H9 (cell line): ENCODE results near the gene HS2ST1. TPM values are rescaled to one million over a fixed set of nuclear protein-coding genes. Genes with fewer than 3 reads are reported as not detected.

Source experiments
- DNase-seq: peaks from one replicate; pipeline ENCODE4 v3.0.0-alpha.2; 2017
- H2AFZ ChIP-seq: one replicate; pipeline ENCODE4 v1.6.1; 2013; ENCODE audit warnings: mild to moderate bottlenecking, low read length, control low read depth, moderate library complexity
- H2AK5ac ChIP-seq: 2 replicates; pipeline ENCODE4 v1.6.1; 2013; ENCODE audit warnings: low read length, control low read depth, mixed read lengths; ENCODE audit not compliant: insufficient read length
- H2BK120ac ChIP-seq: one replicate; pipeline ENCODE4 v1.6.1; 2013; ENCODE audit warnings: low read depth, mild to moderate bottlenecking, low read length, control low read depth, inconsistent platforms; ENCODE audit not compliant: poor library complexity, severe bottlenecking
- H2BK12ac ChIP-seq: 2 replicates; pipeline ENCODE4 v1.6.1; 2013; ENCODE audit warnings: low read length, control low read depth, mixed read lengths, low read depth; ENCODE audit not compliant: insufficient read length
- H2BK15ac ChIP-seq: 2 replicates; pipeline ENCODE4 v1.6.1; 2013; ENCODE audit warnings: low read depth, low read length, control low read depth
- H2BK20ac ChIP-seq: one replicate; pipeline ENCODE4 v1.6.1; 2013; ENCODE audit warnings: low read depth, mild to moderate bottlenecking, low read length, control low read depth, inconsistent platforms; ENCODE audit not compliant: poor library complexity, severe bottlenecking
- H2BK5ac ChIP-seq: 2 replicates; pipeline ENCODE4 v1.6.1; 2013; ENCODE audit warnings: low read length, control low read depth, mixed read lengths; ENCODE audit not compliant: insufficient read length
- H3K14ac ChIP-seq: 2 replicates; pipeline ENCODE4 v1.6.1; 2013; ENCODE audit warnings: low read length, control low read depth; ENCODE audit not compliant: insufficient read depth
- H3K18ac ChIP-seq: 2 replicates; pipeline ENCODE4 v1.6.1; 2013; ENCODE audit warnings: low read depth, mild to moderate bottlenecking, mixed read lengths, low read length, control low read depth; ENCODE audit not compliant: insufficient read length
- H3K23ac ChIP-seq: 2 replicates; pipeline ENCODE4 v1.6.1; 2013; ENCODE audit warnings: low read length, control low read depth, mixed read lengths, low read depth; ENCODE audit not compliant: insufficient read length
- H3K23me2 ChIP-seq: 2 replicates; pipeline ENCODE4 v1.6.1; 2013; ENCODE audit warnings: low read depth, mild to moderate bottlenecking, mixed read lengths, low read length, control low read depth; ENCODE audit not compliant: insufficient read length, poor library complexity, severe bottlenecking
- H3K27ac ChIP-seq: 2 replicates; pipeline ENCODE4 v1.5.1; 2013; ENCODE audit warnings: low read length, control low read depth, mixed read lengths, low read depth; ENCODE audit not compliant: insufficient read length
- H3K27me3 ChIP-seq: 2 replicates; pipeline ENCODE4 v1.6.1; 2013; ENCODE audit warnings: low read length, control low read depth, inconsistent platforms; ENCODE audit not compliant: insufficient read depth
- H3K4ac ChIP-seq: 2 replicates; pipeline ENCODE4 v1.6.1; 2013; ENCODE audit warnings: low read depth, mild to moderate bottlenecking, control low read depth, inconsistent platforms, low read length, moderate library complexity
- H3K4me1 ChIP-seq: 2 replicates; pipeline ENCODE4 v1.6.1; 2013; ENCODE audit warnings: low read length, control low read depth, inconsistent platforms; ENCODE audit not compliant: insufficient read depth
- H3K4me2 ChIP-seq: 2 replicates; pipeline ENCODE4 v1.6.1; 2013; ENCODE audit warnings: low read length, control low read depth, mixed read lengths; ENCODE audit not compliant: insufficient read length, insufficient read depth
- H3K56ac ChIP-seq: 2 replicates; pipeline ENCODE4 v1.6.1; 2013; ENCODE audit warnings: low read depth, mild to moderate bottlenecking, mixed read lengths, low read length, control low read depth; ENCODE audit not compliant: insufficient read length
- H3K79me1 ChIP-seq: 2 replicates; pipeline ENCODE4 v1.6.1; 2013; ENCODE audit warnings: low read depth, mild to moderate bottlenecking, moderate library complexity, low read length, control low read depth, inconsistent platforms; ENCODE audit not compliant: insufficient read depth, poor library complexity, severe bottlenecking
- H3K79me2 ChIP-seq: 2 replicates; pipeline ENCODE4 v1.6.1; 2013; ENCODE audit warnings: low read length, control low read depth, inconsistent platforms; ENCODE audit not compliant: insufficient read depth
- H3K9ac ChIP-seq: 2 replicates; pipeline ENCODE4 v1.6.1; 2013; ENCODE audit warnings: low read length, control low read depth, mixed read lengths; ENCODE audit not compliant: insufficient read length; ENCODE audit errors: extremely low read depth
- H3K9me3 ChIP-seq: one replicate; pipeline ENCODE4 v1.6.1; 2013; ENCODE audit warnings: low read depth, low read length, inconsistent platforms; ENCODE audit not compliant: control insufficient read depth
- H3T11ph ChIP-seq: one replicate; pipeline ENCODE4 v1.6.1; 2013; ENCODE audit warnings: mild to moderate bottlenecking, low read length, control low read depth, inconsistent platforms
- H4K20me1 ChIP-seq: one replicate; pipeline ENCODE4 v1.6.1; 2013; ENCODE audit not compliant: control insufficient read depth, insufficient read length, insufficient read depth
- H4K5ac ChIP-seq: 2 replicates; pipeline ENCODE4 v1.6.1; 2013; ENCODE audit warnings: low read depth, mild to moderate bottlenecking, mixed read lengths, low read length, control low read depth; ENCODE audit not compliant: insufficient read length
- H4K8ac ChIP-seq: replicated peaks from 2 replicates; pipeline ENCODE4 v1.6.1; 2013; ENCODE audit warnings: low read length, control low read depth, mixed read lengths, low read depth; ENCODE audit not compliant: insufficient read length
- H4K91ac ChIP-seq: 2 replicates; pipeline ENCODE4 v1.6.1; 2013; ENCODE audit warnings: low read depth, mild to moderate bottlenecking, moderate library complexity, mixed read lengths, low read length, control low read depth; ENCODE audit not compliant: insufficient read length
- H3K27ac Mint-ChIP-seq, 3 experiments: 2 replicates in 2 of 3; 3 replicates in 1 of 3; pipeline ENCODE4 v1.8.0; 2020 to 2021; ENCODE audit warnings: mixed read lengths in 3 of 3, mild to moderate bottlenecking in 1 of 3, moderate library complexity in 1 of 3
- H3K27me3 Mint-ChIP-seq: 2 replicates; pipeline ENCODE4 v1.8.0; 2021; ENCODE audit warnings: low read depth, mild to moderate bottlenecking, moderate library complexity, mixed read lengths
- H3K36me3 Mint-ChIP-seq, 3 experiments: 2 replicates in 2 of 3; 3 replicates in 1 of 3; pipeline ENCODE4 v1.8.0; 2020 to 2021; ENCODE audit warnings: low read depth in 3 of 3, mixed read lengths in 3 of 3; ENCODE audit not compliant: insufficient read depth in 1 of 3
- H3K4me1 Mint-ChIP-seq, 2 experiments: 2 replicates each; pipeline ENCODE4 v1.8.0; 2020; ENCODE audit warnings: mixed read lengths in 2 of 2
- H3K4me3 Mint-ChIP-seq, 2 experiments: 2 replicates in 1 of 2; 3 replicates in 1 of 2; pipeline ENCODE4 v1.8.0; 2020 to 2021; ENCODE audit warnings: mild to moderate bottlenecking in 2 of 2, mixed read lengths in 2 of 2, moderate library complexity in 1 of 2
- H3K9me3 Mint-ChIP-seq, 2 experiments: 2 replicates in 1 of 2; 3 replicates in 1 of 2; pipeline ENCODE4 v1.8.0; 2020; ENCODE audit warnings: mild to moderate bottlenecking in 2 of 2, mixed read lengths in 2 of 2, moderate library complexity in 1 of 2
- WGBS: extraction: QIAGEN DNeasy Blood & Tissue Kit; methylation state at CpG from one replicate; pipeline ENCODE4 v1.1.7; 2013; ENCODE audit warnings: missing lambda C conversion rate, low lambda C conversion rate, mixed read lengths; ENCODE audit not compliant: insufficient read length; ENCODE audit errors: extremely low coverage; 5-methylcytosine and 5-hydroxymethylcytosine counted together
- total RNA-seq: library from RNA; stranded (reverse); gene quantifications from 2 replicates; pipeline ENCODE4 v1.2.1, GENCODE V29; 2021
- TF ChIP-seq, protein P1 (sequence below): fragments of 200-600 bp; sonication (generic); conservative IDR thresholded peaks from 3 replicates; pipeline ENCODE4 v1.8.0; 2021; ENCODE audit warnings: antibody characterized with exemption, mild to moderate bottlenecking

The HS2ST1 gene
- total RNA-seq, 1 experiment from 2014 or later, result 20.1 TPM

DNA sequence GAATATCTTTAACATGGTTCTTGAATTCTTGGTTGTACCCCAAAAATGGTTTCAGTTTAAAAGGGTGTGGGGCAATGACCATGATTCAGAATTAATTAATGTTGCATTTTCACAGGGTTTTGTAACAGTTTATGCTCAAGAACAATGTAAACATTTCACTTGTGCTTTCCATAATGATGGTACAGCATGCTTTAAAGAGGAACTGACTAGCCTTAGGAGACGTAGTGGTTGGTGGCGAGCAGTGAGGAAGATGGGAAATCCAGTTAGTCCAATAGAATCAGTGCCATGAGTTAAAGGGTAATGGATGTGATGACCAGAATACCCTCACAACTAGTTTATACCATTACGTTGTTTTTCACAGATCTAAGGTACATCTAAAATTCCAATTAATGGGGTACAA lies 138.0 kb downstream of the HS2ST1 start:
- no peak overlapping the region for H3K4me2 ChIP-seq
- no peaks in the 10 kb centered on the region for H3K79me1 ChIP-seq
- Mint-ChIP-seq H3K27me3 (no peaks in the 10 kb centered on the region), H3K36me3 (peaks cover 5 to 10% (median 10%) of the 10 kb centered on the region in 3 experiments; a peak in 4 of 7 replicates), H3K4me3 (no peak overlapping the region), H3K4me1 (0 out of 4 replicates have a peak, but pooled peaks cover 0 to 2% of the 10 kb centered on the region in 2 experiments), H3K9me3 (peaks cover 7 to 10% of the 10 kb centered on the region in 2 experiments; a peak in 4 of 5 replicates), H3K27ac (no peak overlapping the region)
- H2BK5ac ChIP-seq, result no peak overlapping the region
- H3T11ph ChIP-seq, result no peak overlapping the region
- no peak overlapping the region for H4K91ac ChIP-seq
- H4K8ac ChIP-seq, result no peak overlapping the region
- H3K18ac ChIP-seq, result no peak overlapping the region
- no peak overlapping the region for H2BK12ac ChIP-seq
- H2AK5ac ChIP-seq, result no peak overlapping the region
- no peaks in the 10 kb centered on the region for H3K9me3 ChIP-seq
- no peak overlapping the region for H2BK20ac ChIP-seq
- no peak overlapping the region for H2BK120ac ChIP-seq
- H3K56ac ChIP-seq, result no peak overlapping the region
- no peak overlapping the region for H2BK15ac ChIP-seq
- no peaks in the 10 kb centered on the region; the same call in 1 of the 2 replicates for H3K79me2 ChIP-seq
- no peak overlapping the region for H3K9ac ChIP-seq
- no peaks in the 10 kb centered on the region for H4K20me1 ChIP-seq
- no peak for DNase-seq
- no peak overlapping the region for H3K27ac ChIP-seq
- H3K27me3 ChIP-seq, result no peaks in the 10 kb centered on the region; the same call in 1 of the 2 replicates
- no peaks in the 10 kb centered on the region for H3K4me1 ChIP-seq
- no CpG with 5 or more reads among the region's 3 CpGs for WGBS
- H2AFZ ChIP-seq, result no peak overlapping the region
- H3K14ac ChIP-seq, result no peak overlapping the region
- TF ChIP-seq, protein P1, sequence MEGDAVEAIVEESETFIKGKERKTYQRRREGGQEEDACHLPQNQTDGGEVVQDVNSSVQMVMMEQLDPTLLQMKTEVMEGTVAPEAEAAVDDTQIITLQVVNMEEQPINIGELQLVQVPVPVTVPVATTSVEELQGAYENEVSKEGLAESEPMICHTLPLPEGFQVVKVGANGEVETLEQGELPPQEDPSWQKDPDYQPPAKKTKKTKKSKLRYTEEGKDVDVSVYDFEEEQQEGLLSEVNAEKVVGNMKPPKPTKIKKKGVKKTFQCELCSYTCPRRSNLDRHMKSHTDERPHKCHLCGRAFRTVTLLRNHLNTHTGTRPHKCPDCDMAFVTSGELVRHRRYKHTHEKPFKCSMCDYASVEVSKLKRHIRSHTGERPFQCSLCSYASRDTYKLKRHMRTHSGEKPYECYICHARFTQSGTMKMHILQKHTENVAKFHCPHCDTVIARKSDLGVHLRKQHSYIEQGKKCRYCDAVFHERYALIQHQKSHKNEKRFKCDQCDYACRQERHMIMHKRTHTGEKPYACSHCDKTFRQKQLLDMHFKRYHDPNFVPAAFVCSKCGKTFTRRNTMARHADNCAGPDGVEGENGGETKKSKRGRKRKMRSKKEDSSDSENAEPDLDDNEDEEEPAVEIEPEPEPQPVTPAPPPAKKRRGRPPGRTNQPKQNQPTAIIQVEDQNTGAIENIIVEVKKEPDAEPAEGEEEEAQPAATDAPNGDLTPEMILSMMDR, result no peak
- H3K23me2 ChIP-seq, result no peaks in the 10 kb centered on the region
- no peak overlapping the region for H3K4ac ChIP-seq
- no peak overlapping the region for H3K23ac ChIP-seq
- H4K5ac ChIP-seq, result no peak overlapping the region
